ENCODE results near the gene METTL16.

The METTL16 gene

DNA sequence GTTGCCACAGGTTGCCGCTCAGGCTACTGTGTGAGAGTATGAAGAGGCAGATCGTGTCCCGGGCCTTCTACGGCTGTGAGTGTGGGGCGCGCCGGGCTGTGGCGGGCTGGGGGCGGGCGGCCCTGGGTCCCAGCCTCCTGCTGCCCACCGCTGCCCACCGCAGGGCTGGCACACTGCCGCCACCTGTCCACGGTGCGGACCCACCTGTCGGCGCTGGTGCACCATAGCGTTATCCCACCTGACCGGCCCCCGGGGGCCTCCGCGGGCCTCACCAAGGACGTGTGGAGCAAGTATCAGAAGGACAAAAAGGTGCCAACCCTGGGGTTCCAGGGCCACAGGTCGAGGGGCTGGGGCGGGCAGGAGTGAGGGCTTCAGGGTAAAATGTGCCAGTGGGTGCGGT lies 139.5 kb downstream of the METTL16 start:
- H3K4me3 ChIP-seq (replicated peaks in 1 of 2; ENCODE audit: low read depth in 2 of 2, low read length in 2 of 2), result no peak overlapping the region
- no peak for DNase-seq (ENCODE audit: low read depth in 2 of 2)
- TF ChIP-seq, protein P1, sequence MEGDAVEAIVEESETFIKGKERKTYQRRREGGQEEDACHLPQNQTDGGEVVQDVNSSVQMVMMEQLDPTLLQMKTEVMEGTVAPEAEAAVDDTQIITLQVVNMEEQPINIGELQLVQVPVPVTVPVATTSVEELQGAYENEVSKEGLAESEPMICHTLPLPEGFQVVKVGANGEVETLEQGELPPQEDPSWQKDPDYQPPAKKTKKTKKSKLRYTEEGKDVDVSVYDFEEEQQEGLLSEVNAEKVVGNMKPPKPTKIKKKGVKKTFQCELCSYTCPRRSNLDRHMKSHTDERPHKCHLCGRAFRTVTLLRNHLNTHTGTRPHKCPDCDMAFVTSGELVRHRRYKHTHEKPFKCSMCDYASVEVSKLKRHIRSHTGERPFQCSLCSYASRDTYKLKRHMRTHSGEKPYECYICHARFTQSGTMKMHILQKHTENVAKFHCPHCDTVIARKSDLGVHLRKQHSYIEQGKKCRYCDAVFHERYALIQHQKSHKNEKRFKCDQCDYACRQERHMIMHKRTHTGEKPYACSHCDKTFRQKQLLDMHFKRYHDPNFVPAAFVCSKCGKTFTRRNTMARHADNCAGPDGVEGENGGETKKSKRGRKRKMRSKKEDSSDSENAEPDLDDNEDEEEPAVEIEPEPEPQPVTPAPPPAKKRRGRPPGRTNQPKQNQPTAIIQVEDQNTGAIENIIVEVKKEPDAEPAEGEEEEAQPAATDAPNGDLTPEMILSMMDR (IDR thresholded peaks at IDR 0.05; ENCODE audit: low read depth, low read length), result no peak

DNA sequence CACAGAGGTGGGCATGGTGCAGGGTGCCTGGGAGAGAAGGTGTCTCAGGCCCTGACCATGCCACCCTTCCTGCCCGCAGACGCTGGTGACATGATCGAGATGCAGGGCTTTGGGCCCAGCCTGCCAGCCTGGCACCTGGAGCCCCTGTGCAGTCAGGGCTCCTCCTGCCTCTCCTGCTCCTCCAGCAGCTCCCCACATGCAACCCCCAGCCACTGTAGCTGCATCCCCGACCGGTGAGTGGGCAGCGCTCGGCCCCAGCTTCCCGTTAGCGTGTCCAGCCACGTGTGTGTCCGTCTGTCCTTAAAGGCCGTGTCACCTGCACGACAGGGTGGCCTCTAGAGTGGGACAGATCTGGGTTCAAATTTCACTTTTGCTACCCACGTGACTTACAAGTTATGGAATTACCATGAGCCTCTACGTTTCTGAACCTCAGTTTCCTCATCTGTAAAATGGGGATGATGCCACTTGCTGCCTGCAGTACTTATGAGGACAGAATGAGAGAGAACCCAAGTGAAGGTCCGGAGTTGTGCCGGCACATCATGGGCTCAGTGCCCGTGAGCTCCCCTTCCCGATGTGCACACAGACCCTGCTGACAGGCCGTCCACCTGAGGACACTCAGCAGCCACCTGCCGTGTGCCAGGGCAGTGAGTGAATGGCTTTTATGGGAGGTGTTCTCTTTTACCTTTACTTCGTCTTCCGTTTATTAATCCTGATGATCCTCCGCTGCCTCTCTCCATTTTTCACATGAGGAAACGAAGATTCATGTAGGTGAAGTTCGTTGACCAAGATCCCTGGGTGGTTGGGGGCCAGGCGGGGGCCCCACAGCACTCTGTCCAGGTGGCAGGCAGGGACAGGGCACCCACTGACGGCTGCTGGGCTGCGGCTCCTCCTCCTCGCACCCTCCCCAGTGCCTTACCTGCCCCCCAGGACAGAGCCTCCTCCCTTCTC lies 140.2 kb downstream of the METTL16 start:
- H3K4me3 ChIP-seq (replicated peaks in 1 of 2; ENCODE audit: low read depth in 2 of 2, low read length in 2 of 2), result no peak overlapping the region
- no peak for DNase-seq (ENCODE audit: low read depth in 2 of 2)
- TF ChIP-seq, protein P1 (IDR thresholded peaks at IDR 0.05; ENCODE audit: low read depth, low read length), result no peak

DNA sequence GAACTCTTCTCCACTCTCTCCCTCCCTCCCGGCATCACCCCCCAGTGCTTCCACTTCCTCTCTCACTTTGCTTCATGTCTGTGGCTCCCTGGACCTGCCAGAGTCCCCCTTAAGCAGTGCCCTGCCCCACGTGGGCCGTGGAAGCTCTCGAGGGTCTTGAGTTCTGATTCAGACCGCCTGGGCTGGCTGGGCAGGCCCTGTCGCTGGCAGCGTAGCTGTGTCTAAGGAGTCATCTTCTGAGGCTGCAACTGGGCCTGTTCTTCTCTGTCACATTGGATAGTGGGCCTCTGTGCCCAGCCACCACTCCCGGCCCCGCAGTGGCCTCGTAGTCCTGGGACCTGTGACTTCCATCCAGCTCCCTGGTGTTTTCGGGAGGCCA lies 141.5 kb downstream of the METTL16 start:
- DNase-seq (ENCODE audit: low read depth in 2 of 2), result no peak
- TF ChIP-seq, protein P1 (IDR thresholded peaks at IDR 0.05; ENCODE audit: low read depth, low read length), result no peak
- no peak overlapping the region for H3K4me3 ChIP-seq (replicated peaks in 1 of 2; ENCODE audit: low read depth in 2 of 2, low read length in 2 of 2)

GRCh38 chr17:2369551-2370210 lies 142.0 kb downstream of the METTL16 start:
- TF ChIP-seq, protein P1 (IDR thresholded peaks at IDR 0.05; ENCODE audit: low read depth, low read length), result no peak

DNA sequence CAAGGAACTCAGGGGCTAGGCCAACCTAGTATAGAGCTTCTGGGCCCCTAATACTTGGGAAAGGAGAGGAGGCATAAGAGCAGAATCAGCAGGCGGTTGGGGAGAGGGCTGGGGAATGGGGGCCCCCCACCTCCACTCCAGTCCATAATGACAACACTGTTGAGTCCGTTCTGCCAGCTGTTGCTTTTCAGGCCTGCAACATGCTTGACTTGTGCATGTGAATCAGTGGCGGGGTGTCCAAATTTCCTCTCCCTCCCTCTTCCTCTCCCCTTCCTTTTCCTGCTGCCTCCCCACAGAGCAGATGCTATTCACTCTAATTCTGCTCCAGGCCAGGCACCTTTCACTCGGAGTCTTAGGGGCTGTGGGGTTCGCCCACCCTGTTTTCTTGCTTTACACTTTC lies 142.6 kb downstream of the METTL16 start:
- DNase-seq (ENCODE audit: low read depth in 2 of 2), result peak; percentile 43 to 56
- TF ChIP-seq, protein P1 (IDR thresholded peaks at IDR 0.05; ENCODE audit: low read depth, low read length), result no peak
- H3K4me3 ChIP-seq (replicated peaks in 1 of 2; ENCODE audit: low read depth in 2 of 2, low read length in 2 of 2), result no peak overlapping the region

More at GRCh38 chr17:2369551-2370210, 142.0 kb downstream of the METTL16 start:
- no peak overlapping the region for H3K4me3 ChIP-seq (replicated peaks in 1 of 2; ENCODE audit: low read depth in 2 of 2, low read length in 2 of 2)
- DNase-seq (ENCODE audit: low read depth in 2 of 2), result peak in 1 of 2 donors; percentile 43

- H3K4me3 ChIP-seq (replicated peaks in 1 of 2; ENCODE audit: low read depth in 2 of 2, low read length in 2 of 2), result no peak overlapping the region
- no peak for DNase-seq (ENCODE audit: low read depth in 2 of 2)
- TF ChIP-seq, protein P1 (IDR thresholded peaks at IDR 0.05; ENCODE audit: low read depth, low read length), result no peak
Measured at GRCh38 chr17:2368359-2368758, 143.3 kb downstream of the METTL16 start.

All from cardiac fibroblast (primary cell).